ENCODE measurements around the gene KCNA10.

KCNA10 gene

GRCh38 chr1:110533230-110533629, 14.3 kb upstream of the KCNA10 start:
- DNase-seq (ENCODE audit: low read depth): no peak
- TF ChIP-seq POLR2A (IDR thresholded peaks at IDR 0.05; ENCODE audit: extremely low read depth, insufficient read length): no peak
- no peak for TF ChIP-seq MAX (IDR thresholded peaks at IDR 0.05; ENCODE audit: low read depth, low read length)
- no peak for TF ChIP-seq MYC (IDR thresholded peaks at IDR 0.05; ENCODE audit: low read depth, low read length)
- no peak for TF ChIP-seq CTCF (IDR thresholded peaks at IDR 0.05; ENCODE audit: low read depth, low read length)

GRCh38 chr1:110529011-110529410, 10.0 kb upstream of the KCNA10 start:
- H3K4me3 ChIP-seq (ENCODE audit: low read depth, low read length): no peak overlapping the region
- TF ChIP-seq CTCF (IDR thresholded peaks at IDR 0.05; ENCODE audit: low read depth, low read length): no peak
- DNase-seq (ENCODE audit: low read depth): no peak

More at GRCh38 chr1:110533230-110533629, 14.3 kb upstream of the KCNA10 start:
- no peak overlapping the region for H3K4me3 ChIP-seq (ENCODE audit: low read depth, low read length)

- DNase-seq (ENCODE audit: low read depth): no peak
- no peak for TF ChIP-seq MYC (IDR thresholded peaks at IDR 0.05; ENCODE audit: low read depth, low read length)
- TF ChIP-seq CTCF (IDR thresholded peaks at IDR 0.05; ENCODE audit: low read depth, low read length): no peak
- no peak for TF ChIP-seq MAX (IDR thresholded peaks at IDR 0.05; ENCODE audit: low read depth, low read length)
- TF ChIP-seq POLR2A (IDR thresholded peaks at IDR 0.05; ENCODE audit: extremely low read depth, insufficient read length): no peak
- H3K4me3 ChIP-seq (ENCODE audit: low read depth, low read length): no peak overlapping the region
These were observed 7.3 kb upstream of the KCNA10 start for GRCh38 chr1:110526201-110526780.

GRCh38 chr1:110525249-110525595, 6.2 kb upstream of the KCNA10 start:
- H3K4me3 ChIP-seq (ENCODE audit: low read depth, low read length): no peak overlapping the region
- DNase-seq (ENCODE audit: low read depth): no peak
- TF ChIP-seq POLR2A (IDR thresholded peaks at IDR 0.05; ENCODE audit: extremely low read depth, insufficient read length): no peak
- TF ChIP-seq MYC (IDR thresholded peaks at IDR 0.05; ENCODE audit: low read depth, low read length): no peak

- no peak overlapping the region for H3K4me3 ChIP-seq (ENCODE audit: low read depth, low read length)
- TF ChIP-seq CTCF (IDR thresholded peaks at IDR 0.05; ENCODE audit: low read depth, low read length) (peak; percentile 63), MYC (IDR thresholded peaks at IDR 0.05; ENCODE audit: low read depth, low read length) (no peak)
- DNase-seq (ENCODE audit: low read depth): peak; percentile 68
These were observed 5.6 kb upstream of the KCNA10 start for GRCh38 chr1:110524311-110525248.

- no peak for DNase-seq (ENCODE audit: low read depth)
- TF ChIP-seq CTCF (IDR thresholded peaks at IDR 0.05; ENCODE audit: low read depth, low read length) (no peak), MYC (IDR thresholded peaks at IDR 0.05; ENCODE audit: low read depth, low read length) (no peak), POLR2A (IDR thresholded peaks at IDR 0.05; ENCODE audit: extremely low read depth, insufficient read length) (no peak), MAX (IDR thresholded peaks at IDR 0.05; ENCODE audit: low read depth, low read length) (no peak)
- H3K4me3 ChIP-seq (ENCODE audit: low read depth, low read length): no peak overlapping the region
These were observed 4.0 kb upstream of the KCNA10 start for GRCh38 chr1:110523011-110523410.
